ENCODE data around the gene TMCC2. TPM values are rescaled to one million over a fixed set of nuclear protein-coding genes. Genes with fewer than 3 reads are reported as not detected.

TMCC2 gene
- total and polyA plus RNA-seq, 12 donors = 0.62 to 2.6 (median 1.8) TPM

GRCh38 chr1:205205055-205205454 lies 22.7 kb upstream of the TMCC2 start:
- no peak overlapping the region for H3K4me3 ChIP-seq
- H3K27ac ChIP-seq = no peak overlapping the region
- intact Hi-C loops (cut with DNase I) = no loop called here
- TF ChIP-seq CTCF (IDR thresholded peaks at IDR 0.05) = no peak
- H3K36me3 ChIP-seq = no peaks in the 10 kb centered on the region
- no peaks in the 10 kb centered on the region for H3K27me3 ChIP-seq
- no peaks in the 10 kb centered on the region for H3K9me3 ChIP-seq
- ATAC-seq (no peak), DNase-seq (no peak)
- peaks cover 2 to 20% (median 6%) of the 10 kb centered on the region in 9 donors for H3K4me1 ChIP-seq

- peaks cover 4 to 38% (median 16%) of the 10 kb centered on the region in 9 donors for H3K4me1 ChIP-seq
Observed at GRCh38 chr1:205208811-205209210, 18.9 kb upstream of the TMCC2 start.

GRCh38 chr1:205210756-205211168 lies 17.0 kb upstream of the TMCC2 start:
- Histone ChIP-seq H3K36me3 (no peaks in the 10 kb centered on the region), H3K4me1 (peaks cover 4 to 37% (median 14%) of the 10 kb centered on the region in 9 donors), H3K4me3 (peak overlapping the region; percentile 80 to 99 (median 92)), H3K9me3 (no peaks in the 10 kb centered on the region), H3K27ac (peak overlapping the region; percentile 85 to 95 (median 91)), H3K27me3 (no peaks in the 10 kb centered on the region)
- peak; percentile 20 to 38 for DNase-seq
- intact Hi-C loops (cut with DNase I) = loop anchor here in 1 of 10 donors (1.0 to 5.0 kb wide), 2 partner anchors 47 to 88 kb away; no protein-coding TSS in a partner anchor
- peak in 7 of 8 donors; percentile 3 to 38 (median 5) for ATAC-seq
- no peak for TF ChIP-seq CTCF (IDR thresholded peaks at IDR 0.05)
- WGBS, 2 donors = 0 to 1% methylated on average over 31 of the region's 31 CpGs

More at GRCh38 chr1:205208811-205209210, 18.9 kb upstream of the TMCC2 start:
- intact Hi-C loops (cut with DNase I) = no loop called here
- Histone ChIP-seq H3K9me3 (no peaks in the 10 kb centered on the region), H3K36me3 (no peaks in the 10 kb centered on the region), H3K27me3 (no peaks in the 10 kb centered on the region), H3K27ac (no peak overlapping the region), H3K4me3 (no peak overlapping the region)
- no peak for TF ChIP-seq CTCF (IDR thresholded peaks at IDR 0.05)
- ATAC-seq (no peak), DNase-seq (no peak)
- 89 to 98% methylated on average over 3 of the region's 3 CpGs for WGBS, 2 donors

- Histone ChIP-seq H3K4me3 (peak within 1 kb of the TSS; percentile 80 to 99 (median 92)), H3K36me3 (no peaks in the 10 kb centered on the region), H3K27me3 (no peaks in the 10 kb centered on the region), H3K9me3 (no peaks in the 10 kb centered on the region), H3K27ac (peak within 1 kb of the TSS; percentile 85 to 95 (median 91)), H3K4me1 (peaks cover 4 to 37% (median 14%) of the 10 kb centered on the region in 9 donors)
- 0 to 1% methylated on average over 56 to 67 of the region's 67 CpGs for WGBS, 2 donors
- intact Hi-C loops (cut with DNase I) = loop anchor here in 1 of 10 donors (1.0 to 5.0 kb wide), 2 partner anchors 46 to 89 kb away; no protein-coding TSS in a partner anchor
- TF ChIP-seq CTCF (IDR thresholded peaks at IDR 0.05) = peak in 2 of 9 donors; percentile 20 to 22
- ATAC-seq (peak; percentile 97 to 99 (median 98)), DNase-seq (peak; percentile 91 to 95)
Observed at GRCh38 chr1:205211169-205211838, 16.4 kb upstream of the TMCC2 start, which contains the start of gene DSTYK. TSS of gene DSTYK (minus strand) at chr1:205211702. CDS start at chr1:205211535, 167 bp downstream.

Measured in heart right ventricle (tissue), 16 donors.